NB4 (cell line): Measurements from ENCODE around the gene CLEC20A.

ENCODE experiments used
- DNase-seq: peaks from one replicate; pipeline ENCODE4 v3.0.0; 2010; ENCODE audit warnings: low read depth
- H3K4me3 ChIP-seq: one replicate; pipeline ENCODE4 v1.5.1; 2011; ENCODE audit warnings: mild to moderate bottlenecking, low read depth, low read length, moderate library complexity
- MYC ChIP-seq: IDR thresholded peaks from 2 replicates; pipeline ENCODE4 v1.6.1; 2011; ENCODE audit warnings: low read depth, low read length
- POLR2A ChIP-seq: IDR thresholded peaks from 2 replicates; pipeline ENCODE4 v1.6.1; 2011; ENCODE audit warnings: mild to moderate bottlenecking; ENCODE audit not compliant: insufficient read length; ENCODE audit errors: extremely low read depth
- TF ChIP-seq, protein P1 (sequence below): IDR thresholded peaks from one replicate; pipeline ENCODE4 v1.5.1; 2012; ENCODE audit warnings: low read depth, low read length
- TF ChIP-seq, protein P2 (sequence below): IDR thresholded peaks from 2 replicates; pipeline ENCODE4 v1.6.1; 2011; ENCODE audit warnings: low read depth, low read length

The CLEC20A gene

DNA sequence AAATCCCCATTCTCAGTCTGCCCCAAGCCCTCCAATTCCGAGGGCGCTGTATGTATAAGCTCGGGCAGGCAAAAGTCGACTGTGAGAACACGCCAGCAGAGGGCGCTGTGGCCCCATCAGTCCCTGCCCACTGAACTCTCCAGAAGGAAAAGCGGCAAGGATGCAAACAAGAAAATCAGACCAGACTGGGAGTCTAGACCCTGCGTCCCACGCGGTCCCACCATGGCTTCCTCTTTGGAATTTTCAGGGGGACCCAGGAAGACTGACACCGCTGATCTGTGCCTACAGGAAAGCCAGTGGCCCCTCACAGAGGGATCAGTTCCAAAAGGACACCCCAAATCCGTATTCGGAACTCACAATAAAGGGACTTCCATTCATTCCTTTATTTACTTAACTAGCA lies 35.6 kb upstream of the CLEC20A start:
- peak; percentile 77 for DNase-seq

DNA sequence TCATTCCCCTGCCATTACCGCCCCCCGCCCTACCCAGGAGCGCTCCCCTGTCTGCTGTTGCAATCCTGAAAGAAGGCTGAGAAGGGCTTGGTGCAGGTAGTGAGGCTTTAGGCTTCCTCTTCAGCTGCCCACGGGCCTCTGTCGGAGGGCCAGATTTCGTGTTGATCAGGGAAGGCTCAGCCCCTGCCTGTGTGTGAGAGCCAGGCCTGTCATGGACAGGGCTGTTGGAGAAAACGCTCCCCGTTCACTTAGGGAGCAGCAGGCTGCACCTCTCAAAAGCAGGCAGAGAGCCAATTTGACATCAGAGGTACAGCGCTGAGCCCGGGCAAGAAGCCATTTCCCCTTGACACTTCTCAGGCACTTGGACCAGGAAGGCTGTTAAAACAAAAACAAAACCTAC lies 35.1 kb upstream of the CLEC20A start:
- DNase-seq, result no peak
- TF ChIP-seq POLR2A (no peak), MYC (no peak)
- TF ChIP-seq, protein P1, sequence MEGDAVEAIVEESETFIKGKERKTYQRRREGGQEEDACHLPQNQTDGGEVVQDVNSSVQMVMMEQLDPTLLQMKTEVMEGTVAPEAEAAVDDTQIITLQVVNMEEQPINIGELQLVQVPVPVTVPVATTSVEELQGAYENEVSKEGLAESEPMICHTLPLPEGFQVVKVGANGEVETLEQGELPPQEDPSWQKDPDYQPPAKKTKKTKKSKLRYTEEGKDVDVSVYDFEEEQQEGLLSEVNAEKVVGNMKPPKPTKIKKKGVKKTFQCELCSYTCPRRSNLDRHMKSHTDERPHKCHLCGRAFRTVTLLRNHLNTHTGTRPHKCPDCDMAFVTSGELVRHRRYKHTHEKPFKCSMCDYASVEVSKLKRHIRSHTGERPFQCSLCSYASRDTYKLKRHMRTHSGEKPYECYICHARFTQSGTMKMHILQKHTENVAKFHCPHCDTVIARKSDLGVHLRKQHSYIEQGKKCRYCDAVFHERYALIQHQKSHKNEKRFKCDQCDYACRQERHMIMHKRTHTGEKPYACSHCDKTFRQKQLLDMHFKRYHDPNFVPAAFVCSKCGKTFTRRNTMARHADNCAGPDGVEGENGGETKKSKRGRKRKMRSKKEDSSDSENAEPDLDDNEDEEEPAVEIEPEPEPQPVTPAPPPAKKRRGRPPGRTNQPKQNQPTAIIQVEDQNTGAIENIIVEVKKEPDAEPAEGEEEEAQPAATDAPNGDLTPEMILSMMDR, result no peak
- TF ChIP-seq, protein P2, sequence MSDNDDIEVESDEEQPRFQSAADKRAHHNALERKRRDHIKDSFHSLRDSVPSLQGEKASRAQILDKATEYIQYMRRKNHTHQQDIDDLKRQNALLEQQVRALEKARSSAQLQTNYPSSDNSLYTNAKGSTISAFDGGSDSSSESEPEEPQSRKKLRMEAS, result no peak
- H3K4me3 ChIP-seq, result no peak overlapping the region

More for the DNA sequence above, 35.6 kb upstream of the CLEC20A start:
- no peak for TF ChIP-seq MYC
- TF ChIP-seq, protein P2, result no peak
- TF ChIP-seq, protein P1, result peak; percentile 78
- no peak for TF ChIP-seq POLR2A
- H3K4me3 ChIP-seq, result no peak overlapping the region

DNA sequence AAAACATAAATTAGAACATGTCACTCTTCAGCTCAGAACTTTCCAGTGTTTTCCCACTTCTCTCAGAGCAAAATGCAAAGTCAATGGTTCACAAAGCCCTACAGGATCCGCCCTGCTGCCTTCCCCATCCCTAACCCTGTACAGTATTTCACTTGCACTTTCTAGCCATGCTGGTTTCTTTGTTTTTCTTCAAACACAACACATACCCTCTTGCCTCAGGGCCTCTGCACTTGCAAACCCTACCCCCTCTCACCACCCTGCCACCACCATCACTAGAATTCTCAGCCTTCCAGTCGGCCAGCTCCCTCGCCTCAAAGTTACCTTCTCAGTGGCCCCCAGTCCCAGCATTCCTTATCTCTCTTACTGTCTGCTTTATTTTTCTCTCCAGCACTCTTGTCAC lies 33.7 kb upstream of the CLEC20A start:
- H3K4me3 ChIP-seq, result no peak overlapping the region
- TF ChIP-seq, protein P2, result no peak
- no peak for TF ChIP-seq POLR2A
- DNase-seq, result no peak

DNA sequence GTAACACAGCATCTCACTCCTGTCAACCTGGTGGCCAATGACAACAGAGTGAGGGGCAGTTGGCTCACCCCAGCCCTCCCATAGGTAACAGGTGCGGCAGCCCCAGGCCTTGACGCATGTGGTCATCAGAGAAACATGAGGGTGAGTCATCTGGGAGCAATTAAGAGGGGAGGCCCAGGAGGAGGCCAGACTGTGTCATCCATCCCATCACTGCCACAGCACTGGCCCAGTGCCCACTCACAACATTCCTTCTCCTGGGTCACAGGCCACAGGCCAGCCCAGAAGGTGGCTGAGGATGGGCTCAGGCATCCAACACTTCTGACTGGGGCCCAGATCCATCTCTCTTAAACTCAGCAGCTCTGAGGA lies 33.3 kb upstream of the CLEC20A start:
- TF ChIP-seq, protein P1, result no peak
- TF ChIP-seq, protein P2, result no peak
- TF ChIP-seq POLR2A, result no peak
- no peak for TF ChIP-seq MYC
- DNase-seq, result no peak
- no peak overlapping the region for H3K4me3 ChIP-seq

DNA sequence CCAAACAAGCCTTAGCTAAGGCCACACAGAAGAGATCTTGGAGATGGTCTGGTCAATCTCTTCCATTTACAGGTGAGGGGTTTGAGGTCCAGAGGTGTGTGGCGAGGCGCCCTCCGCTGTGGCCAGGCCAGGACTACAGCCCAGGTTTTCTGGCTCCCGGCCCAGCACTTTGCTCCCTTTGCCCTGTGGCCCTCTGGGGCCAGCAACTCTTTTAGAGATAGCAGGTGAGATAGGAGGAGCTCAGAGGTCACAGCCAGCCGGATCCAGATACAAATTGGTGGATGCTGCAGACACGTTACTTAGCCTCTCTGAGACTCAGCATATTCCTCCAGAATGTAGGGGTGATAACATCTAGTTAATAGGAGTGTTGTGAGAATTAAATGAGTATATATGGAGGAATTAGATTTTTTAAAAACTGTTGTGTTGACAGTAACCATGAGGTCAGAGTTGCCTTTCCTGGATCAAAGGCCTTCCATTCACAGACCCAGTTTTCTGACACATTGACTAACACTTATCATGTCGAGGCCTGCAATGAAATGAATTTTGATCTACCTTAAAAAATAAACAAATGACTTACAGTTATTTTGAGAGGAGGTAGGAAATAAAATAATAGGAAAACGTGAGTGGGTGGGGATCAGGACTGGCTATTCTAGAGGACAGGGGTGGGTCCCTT lies 32.7 kb upstream of the CLEC20A start:
- H3K4me3 ChIP-seq, result no peak overlapping the region
- TF ChIP-seq, protein P1, result no peak
- TF ChIP-seq POLR2A (no peak), MYC (no peak)
- TF ChIP-seq, protein P2, result no peak
- no peak for DNase-seq

DNA sequence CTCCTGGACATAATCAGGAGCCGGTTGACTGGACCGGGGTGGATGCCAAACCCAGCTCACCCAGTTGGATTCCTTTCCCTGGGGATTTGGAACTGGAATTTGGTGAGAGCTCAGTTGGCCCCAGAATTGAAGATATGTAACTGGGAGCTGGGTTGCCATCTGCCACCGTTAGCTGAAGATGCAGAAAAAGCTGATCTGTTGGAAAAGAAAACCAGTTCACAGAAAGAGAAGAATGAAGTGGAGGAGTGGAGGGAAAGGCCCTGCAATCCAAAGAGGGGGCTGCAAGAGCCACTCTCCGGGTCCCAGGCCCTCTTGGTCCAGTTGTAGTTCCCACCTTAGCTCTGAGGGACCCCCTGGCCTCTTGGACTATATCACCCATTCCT lies 32.2 kb upstream of the CLEC20A start:
- no peak for DNase-seq
- H3K4me3 ChIP-seq, result no peak overlapping the region
- no peak for TF ChIP-seq POLR2A
- TF ChIP-seq MYC, result no peak
- TF ChIP-seq, protein P2, result no peak
- TF ChIP-seq, protein P1, result no peak
